K562 (cell line): Measurements from ENCODE around the gene TBCC. TPM values are rescaled to one million over a fixed set of nuclear protein-coding genes. Genes with fewer than 3 reads are reported as not detected.

Experiments
- ARID3A ChIP-seq: IDR thresholded peaks from 2 replicates; pipeline ENCODE4 v1.6.1; 2012; ENCODE audit warnings: low read depth, low read length, improper control_type of control experiment, borderline replicate concordance
- BRF2 ChIP-seq: IDR thresholded peaks from 3 replicates; pipeline ENCODE4 v1.6.1; 2011; ENCODE audit warnings: borderline replicate concordance, mild to moderate bottlenecking; ENCODE audit not compliant: insufficient read length, insufficient read depth
- ETV6 ChIP-seq, 3 experiments: fragments of 150-350 bp in 1 of 3; sonication (generic) in 1 of 3; formaldehyde crosslinking in 1 of 3; IDR thresholded peaks; 2 replicates each; pipeline versions ENCODE4 v1.6.1 to v1.8.0; 2014 to 2022; ENCODE audit warnings: borderline replicate concordance in 2 of 3, low read depth in 2 of 3, antibody characterized with exemption in 1 of 3, low read length in 1 of 3, mild to moderate bottlenecking in 1 of 3, missing genetic modification reagents in 1 of 3
- HNRNPL ChIP-seq: fragments of 200-400 bp; formaldehyde crosslinking; IDR thresholded peaks from 2 replicates; pipeline ENCODE4 v1.6.1; 2017; ENCODE audit warnings: low read depth, mild to moderate bottlenecking, low read length
- JUN ChIP-seq, 2 experiments: sonication (generic) in 1 of 2; formaldehyde crosslinking in 1 of 2; IDR thresholded peaks; 2 replicates each; pipeline versions ENCODE4 v1.6.1 to v1.8.0; 2012 to 2022; ENCODE audit warnings: borderline replicate concordance in 2 of 2, mild to moderate bottlenecking in 2 of 2, improper control_type of control experiment in 1 of 2, low read depth in 1 of 2, low read length in 1 of 2, missing genetic modification reagents in 1 of 2
- L3MBTL2 ChIP-seq: fragments of 450-650 bp; IDR thresholded peaks from 2 replicates; pipeline ENCODE4 v1.6.1; 2016; ENCODE audit warnings: mild to moderate bottlenecking, moderate library complexity
- NRF1 ChIP-seq, 2 experiments: fragments of 450-650 bp; IDR thresholded peaks in 1 of 2; conservative IDR thresholded peaks in 1 of 2; 2 replicates each; pipeline ENCODE4 v1.6.1; 2014; ENCODE audit warnings: mild to moderate bottlenecking in 2 of 2
- OTX1 ChIP-seq: fragments of 450-650 bp; formaldehyde crosslinking; IDR thresholded peaks from 2 replicates; pipeline ENCODE4 v1.4.0; 2022; ENCODE audit warnings: mild to moderate bottlenecking
- PHB ChIP-seq: fragments of 250-450 bp; sonication (Bioruptor Pico); IDR thresholded peaks from 2 replicates; pipeline ENCODE4 v1.5.0; 2021
- POLR2A ChIP-seq: fragments of 450-650 bp; conservative IDR thresholded peaks from 2 replicates; pipeline ENCODE4 v1.6.1; 2016
- POLR2AphosphoS5 ChIP-seq: IDR thresholded peaks from 2 replicates; pipeline ENCODE4 v1.6.1; 2011; ENCODE audit warnings: mild to moderate bottlenecking, low read depth, low read length, moderate library complexity; ENCODE audit not compliant: control insufficient read depth, insufficient read depth
- POLR3G ChIP-seq: IDR thresholded peaks from 2 replicates; pipeline ENCODE4 v1.6.1; 2011; ENCODE audit not compliant: insufficient read length, insufficient replicate concordance; ENCODE audit errors: extremely low read depth
- SMARCE1 ChIP-seq: fragments of 450-650 bp; IDR thresholded peaks from 2 replicates; pipeline ENCODE4 v1.7.1; 2016; ENCODE audit warnings: mild to moderate bottlenecking
- SNRNP70 ChIP-seq: fragments of 200-400 bp; formaldehyde crosslinking; optimal IDR thresholded peaks from 2 replicates; pipeline ENCODE3; 2017; ENCODE audit warnings: low read depth, low read length
- SP2 ChIP-seq: IDR thresholded peaks from 2 replicates; pipeline ENCODE4 v1.6.1; 2011; ENCODE audit warnings: mild to moderate bottlenecking, low read depth, low read length, moderate library complexity; ENCODE audit not compliant: poor library complexity, severe bottlenecking; ENCODE audit errors: extremely low read depth
- ZMIZ1 ChIP-seq, 2 experiments: fragments of 150-350 bp in 1 of 2; IDR thresholded peaks; 2 replicates each; pipeline ENCODE4 v1.6.1; 2012 to 2016; ENCODE audit warnings: low read depth in 2 of 2, low read length in 2 of 2, mild to moderate bottlenecking in 1 of 2, moderate library complexity in 1 of 2
- polyA plus RNA-seq, 8 experiments: library from polyadenylated mRNA; depleted of rRNA in 4 of 8; stranded (reverse) in 5 of 8; unstranded in 3 of 8; fragments of >200 nt; fragmentation: Nextera tagmentation in 2 of 8; fragmentation: Illumina TruSeq in 1 of 8; extraction: Ambion mirVana in 2 of 8; extraction: Trizol in 1 of 8; gene quantifications; 2 replicates each; pipeline versions ENCODE4 v1.2.1 to v1.2.3, GENCODE V29; 2011 to 2014; ENCODE audit warnings: inconsistent platforms in 1 of 8, missing spikeins in 1 of 8
- total RNA-seq, 7 experiments: library from RNA; depleted of rRNA in 6 of 7; stranded (reverse); fragments of >200 nt in 6 of 7; fragmentation: Illumina TruSeq in 2 of 7; extraction: Trizol in 2 of 7; gene quantifications; 2 replicates each; pipeline versions ENCODE4 v1.2.1 to v1.2.3, GENCODE V29; 2011 to 2021; ENCODE audit warnings: low replicate concordance in 1 of 7
- TF ChIP-seq, protein P1 (sequence below): fragments of 450-650 bp; formaldehyde crosslinking; conservative IDR thresholded peaks from 2 replicates; pipeline ENCODE4 v1.4.0; 2022; ENCODE audit warnings: mild to moderate bottlenecking, missing genetic modification characterization
- TF ChIP-seq, protein P2 (sequence below): fragments of 250-450 bp; sonication (Bioruptor Pico); IDR thresholded peaks from 2 replicates; pipeline ENCODE4 v1.5.0; 2021

Gene TBCC
- total and polyA plus RNA-seq, 9 of the 15 experiments (the other 6 are each of a cell fraction or from before 2014, with no cell fraction given), result 2.8 to 34.1 (median 23.3) TPM

- TF ChIP-seq, protein P1, sequence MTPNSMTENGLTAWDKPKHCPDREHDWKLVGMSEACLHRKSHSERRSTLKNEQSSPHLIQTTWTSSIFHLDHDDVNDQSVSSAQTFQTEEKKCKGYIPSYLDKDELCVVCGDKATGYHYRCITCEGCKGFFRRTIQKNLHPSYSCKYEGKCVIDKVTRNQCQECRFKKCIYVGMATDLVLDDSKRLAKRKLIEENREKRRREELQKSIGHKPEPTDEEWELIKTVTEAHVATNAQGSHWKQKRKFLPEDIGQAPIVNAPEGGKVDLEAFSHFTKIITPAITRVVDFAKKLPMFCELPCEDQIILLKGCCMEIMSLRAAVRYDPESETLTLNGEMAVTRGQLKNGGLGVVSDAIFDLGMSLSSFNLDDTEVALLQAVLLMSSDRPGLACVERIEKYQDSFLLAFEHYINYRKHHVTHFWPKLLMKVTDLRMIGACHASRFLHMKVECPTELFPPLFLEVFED, result peak; percentile 87; the same call in 1 of the 2 replicates
- peak; percentile 64; the same call in 1 of the 2 replicates for TF ChIP-seq OTX1 (CRISPR knock-in tag)
- TF ChIP-seq POLR2AphosphoS5, result peak; percentile 84
- 0 out of 2 replicates have a peak, but pooled peaks have one; percentile 20 for TF ChIP-seq PHB (CRISPR knock-in tag)
- no peak for TF ChIP-seq SP2
- TF ChIP-seq SMARCE1, result peak; percentile 17; the same call in 1 of the 2 replicates
- no peak for TF ChIP-seq POLR3G
- TF ChIP-seq HNRNPL, result no peak
- peak; percentile 86 for TF ChIP-seq POLR2A
- TF ChIP-seq, protein P2, sequence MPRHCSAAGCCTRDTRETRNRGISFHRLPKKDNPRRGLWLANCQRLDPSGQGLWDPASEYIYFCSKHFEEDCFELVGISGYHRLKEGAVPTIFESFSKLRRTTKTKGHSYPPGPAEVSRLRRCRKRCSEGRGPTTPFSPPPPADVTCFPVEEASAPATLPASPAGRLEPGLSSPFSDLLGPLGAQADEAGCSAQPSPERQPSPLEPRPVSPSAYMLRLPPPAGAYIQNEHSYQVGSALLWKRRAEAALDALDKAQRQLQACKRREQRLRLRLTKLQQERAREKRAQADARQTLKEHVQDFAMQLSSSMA, result peak; percentile 86
- no peak for TF ChIP-seq SNRNP70
- peak; percentile 32 to 44; a peak in 3 of 4 replicates for TF ChIP-seq NRF1 (conservative IDR thresholded peaks at IDR 0.05 in 1 of 2, IDR thresholded peaks at IDR 0.05 in 1 of 2)
- no peak for TF ChIP-seq BRF2
- TF ChIP-seq JUN (IDR thresholded peaks at IDR 0.05; ENCODE audit: borderline replicate concordance, low read depth, low read length), result peak; percentile 38; the same call in 1 of the 2 replicates
- no peak for TF ChIP-seq JUN (CRISPR knock-in tag; IDR thresholded peaks at IDR 0.05; ENCODE audit: borderline replicate concordance)
- TF ChIP-seq ARID3A, result peak; percentile 47; the same call in 1 of the 2 replicates
- TF ChIP-seq ZMIZ1 (IDR thresholded peaks at IDR 0.05; ENCODE audit: low read depth in 2 of 2, low read length in 2 of 2), result 0 out of 4 replicates have a peak, but pooled peaks of 1 of the 2 experiments have one; percentile 26
- no peak for TF ChIP-seq L3MBTL2
- TF ChIP-seq ETV6 (IDR thresholded peaks at IDR 0.05; ENCODE audit: borderline replicate concordance in 1 of 2, low read depth in 2 of 2, low read length in 1 of 2), result no peak
- no peak for TF ChIP-seq ETV6 (CRISPR knock-in tag; IDR thresholded peaks at IDR 0.05; ENCODE audit: borderline replicate concordance)
Observed at GRCh38 chr6:42782689-42783176, 36.8 kb upstream of the TBCC start (continued).
